Skeletal muscle cell (primary cell): ENCODE data around the gene PRICKLE1.
A peak's percentile ranks its signal among the peaks of the same experiment; 100 is the strongest.

Experiments used
- DNase-seq: peaks from one replicate; pipeline ENCODE4 v3.0.0-alpha.2; 2010; ENCODE audit warnings: low read depth
- H3K4me3 ChIP-seq: 2 replicates; pipeline ENCODE4 v1.5.1; 2011; ENCODE audit warnings: low read depth, mild to moderate bottlenecking, control low read depth, low read length, moderate library complexity

PRICKLE1 gene

DNA sequence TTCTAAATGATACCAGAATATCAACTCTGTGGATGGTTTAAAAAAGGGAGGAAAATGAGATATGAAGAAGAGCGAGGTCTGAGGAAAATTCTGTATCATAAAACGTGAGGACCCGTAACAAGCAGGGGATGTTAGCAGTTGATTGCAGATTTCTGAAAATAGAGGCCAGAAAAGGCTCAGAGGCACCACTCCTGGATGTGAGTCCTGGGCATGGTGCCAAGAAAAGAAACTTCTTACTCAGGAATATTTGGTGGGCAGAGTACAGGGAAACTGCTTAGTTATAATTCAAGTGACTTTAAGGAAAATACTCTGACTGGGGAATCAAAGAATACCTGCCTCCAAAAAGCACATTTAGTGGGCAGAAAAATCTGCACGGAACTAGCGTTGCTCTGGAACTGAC, 85.5 kb downstream of the PRICKLE1 start:
- DNase-seq = no peak
- no peak overlapping the region for H3K4me3 ChIP-seq

GRCh38 chr12:42502682-42503081, 86.9 kb downstream of the PRICKLE1 start:
- no peak for DNase-seq

GRCh38 chr12:42498549-42499247, 90.8 kb downstream of the PRICKLE1 start:
- DNase-seq = no peak
- H3K4me3 ChIP-seq = no peak overlapping the region

More at GRCh38 chr12:42502682-42503081, 86.9 kb downstream of the PRICKLE1 start:
- H3K4me3 ChIP-seq = no peak overlapping the region

DNA sequence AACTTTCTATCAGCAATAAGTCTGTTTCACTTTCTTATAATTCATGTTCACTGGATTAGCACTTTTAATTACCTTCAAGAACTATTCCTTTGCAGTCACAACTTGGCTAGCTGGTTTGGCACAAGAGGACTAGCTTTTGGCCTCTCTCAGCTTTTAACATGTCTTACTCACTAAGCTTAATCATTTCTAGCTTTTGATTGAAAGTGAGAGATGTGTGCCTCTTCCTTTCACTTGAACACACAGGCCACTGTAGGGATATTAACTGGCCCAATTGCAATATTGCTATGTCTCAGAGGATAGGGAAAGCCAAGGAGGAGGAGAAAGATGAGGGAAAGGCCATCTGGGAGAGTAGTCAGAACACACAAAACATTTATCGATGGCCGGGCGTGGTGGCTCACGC, 92.7 kb downstream of the PRICKLE1 start:
- no peak overlapping the region for H3K4me3 ChIP-seq
- no peak for DNase-seq

DNA sequence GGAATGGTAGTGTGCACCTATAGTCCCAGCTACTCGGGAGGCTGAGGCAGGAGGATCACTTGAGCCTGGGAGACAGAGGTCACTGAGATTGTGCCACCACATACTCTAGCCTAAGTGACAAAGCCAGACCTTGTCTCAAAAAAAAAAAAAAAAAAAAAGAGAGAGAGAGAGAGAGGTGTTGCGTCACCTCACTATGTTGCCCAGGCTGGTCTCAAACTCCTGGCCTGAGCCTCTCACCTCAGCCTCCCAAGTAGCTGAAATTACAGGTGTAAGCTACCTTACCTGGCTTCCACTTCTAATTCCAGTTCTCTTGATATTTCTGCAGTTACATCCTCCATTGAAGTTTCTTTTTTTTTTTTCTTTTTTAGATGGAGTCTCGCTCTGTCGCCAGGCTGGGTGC, 94.3 kb downstream of the PRICKLE1 start:
- DNase-seq = no peak
- H3K4me3 ChIP-seq = no peak overlapping the region

DNA sequence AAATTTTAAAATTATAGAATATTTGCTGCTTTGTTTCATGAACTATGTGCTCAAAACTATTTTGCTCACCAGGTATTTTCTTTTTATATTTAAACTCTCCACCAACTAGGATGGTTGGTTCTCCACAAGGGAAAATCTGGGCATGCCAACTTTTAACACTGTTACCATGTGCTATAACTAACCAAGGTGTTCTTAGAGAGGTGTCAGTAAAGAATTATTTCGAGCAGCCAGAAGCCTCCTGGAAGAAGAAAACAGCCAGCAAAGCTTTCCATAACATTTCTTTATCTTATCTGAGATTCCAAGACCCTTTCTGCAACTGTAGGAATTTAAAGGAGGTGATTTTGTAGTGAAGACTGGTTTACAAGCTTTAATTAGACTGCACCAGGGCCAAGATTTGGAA, 97.3 kb downstream of the PRICKLE1 start:
- H3K4me3 ChIP-seq = no peak overlapping the region
- no peak for DNase-seq

GRCh38 chr12:42490261-42490842, 99.2 kb downstream of the PRICKLE1 start:
- no peak for DNase-seq
- H3K4me3 ChIP-seq = no peak overlapping the region

DNA sequence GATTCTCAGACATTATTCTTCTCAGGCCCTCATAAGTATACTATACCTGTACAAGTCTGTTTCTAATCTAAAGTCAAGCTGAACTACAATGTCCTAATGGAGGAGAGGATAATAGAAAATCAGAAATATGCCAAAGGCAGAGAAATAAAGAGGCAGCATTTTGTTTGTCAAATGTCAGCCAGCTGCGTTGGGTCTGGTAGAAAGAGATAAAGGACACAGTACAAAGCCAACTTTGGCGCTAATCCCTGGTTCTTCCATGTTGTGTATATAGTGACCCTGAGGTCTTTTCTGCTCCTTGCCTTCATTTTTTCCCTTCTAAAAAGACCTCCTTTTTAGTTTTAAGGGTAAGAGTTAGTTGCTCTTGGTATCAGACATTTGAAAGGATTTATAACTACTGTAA, 103.1 kb downstream of the PRICKLE1 start:
- no peak for DNase-seq
- H3K4me3 ChIP-seq = no peak overlapping the region

- DNase-seq = no peak
- H3K4me3 ChIP-seq = no peak overlapping the region
Measured at GRCh38 chr12:42485823-42486222, 103.7 kb downstream of the PRICKLE1 start.

- DNase-seq = no peak
- no peak overlapping the region for H3K4me3 ChIP-seq
Measured at GRCh38 chr12:42484996-42485395, 104.5 kb downstream of the PRICKLE1 start.

DNA sequence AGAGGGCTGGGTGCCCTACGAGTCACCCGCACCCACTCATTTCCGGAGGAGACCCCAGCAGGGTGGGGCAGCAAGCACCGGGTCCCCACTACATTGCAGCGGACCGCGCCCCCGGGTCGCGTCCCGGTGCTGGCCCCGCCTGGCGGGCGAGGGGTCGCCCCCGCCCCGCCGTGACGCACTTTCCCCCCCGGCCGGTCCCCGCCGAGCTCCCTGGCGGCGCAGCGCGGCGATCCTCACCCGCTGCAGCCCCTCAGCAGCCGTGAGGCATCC, 106.1 kb downstream of the PRICKLE1 start:
- DNase-seq = no peak
- H3K4me3 ChIP-seq = peak overlapping the region; percentile 74

GRCh38 chr12:42482748-42483520, 106.6 kb downstream of the PRICKLE1 start:
- H3K4me3 ChIP-seq = peak overlapping the region; percentile 74
- no peak for DNase-seq

DNA sequence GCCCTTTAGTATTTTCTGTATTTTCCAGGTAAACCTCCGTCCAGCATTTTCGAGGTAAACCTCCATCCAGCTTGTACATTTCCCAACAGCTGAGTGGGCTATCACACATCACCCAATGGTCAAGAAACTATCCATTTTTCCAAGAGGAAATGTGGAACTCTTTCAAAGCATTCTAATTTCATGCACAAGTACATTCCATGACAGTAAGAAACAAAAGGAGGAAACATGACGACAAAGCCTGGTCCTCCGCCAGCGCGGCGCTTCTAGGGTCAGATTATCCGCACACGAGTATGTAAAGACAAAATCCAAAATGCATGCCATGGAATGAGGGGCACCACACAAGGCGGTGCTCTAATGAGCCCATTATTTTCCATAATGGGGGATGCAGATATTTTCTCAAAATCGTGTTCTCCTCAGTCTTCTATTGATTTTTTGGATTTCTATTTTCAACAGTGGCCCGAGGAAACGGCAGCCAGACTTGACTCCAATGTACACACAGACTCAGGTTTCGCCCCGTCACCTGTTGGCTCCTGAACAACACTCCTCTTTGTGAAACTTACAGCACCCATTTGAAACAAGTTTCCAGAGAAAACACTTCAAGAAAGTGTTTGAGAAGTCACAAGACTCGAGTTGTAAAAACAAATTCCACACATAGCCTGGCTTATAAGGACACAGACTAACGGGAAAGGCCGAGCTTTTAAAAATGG, 107.4 kb downstream of the PRICKLE1 start:
- peak overlapping the region; percentile 74 for H3K4me3 ChIP-seq
- DNase-seq = no peak

- H3K4me3 ChIP-seq = no peak overlapping the region
- no peak for DNase-seq
Measured at GRCh38 chr12:42481368-42481767, 108.2 kb downstream of the PRICKLE1 start.

DNA sequence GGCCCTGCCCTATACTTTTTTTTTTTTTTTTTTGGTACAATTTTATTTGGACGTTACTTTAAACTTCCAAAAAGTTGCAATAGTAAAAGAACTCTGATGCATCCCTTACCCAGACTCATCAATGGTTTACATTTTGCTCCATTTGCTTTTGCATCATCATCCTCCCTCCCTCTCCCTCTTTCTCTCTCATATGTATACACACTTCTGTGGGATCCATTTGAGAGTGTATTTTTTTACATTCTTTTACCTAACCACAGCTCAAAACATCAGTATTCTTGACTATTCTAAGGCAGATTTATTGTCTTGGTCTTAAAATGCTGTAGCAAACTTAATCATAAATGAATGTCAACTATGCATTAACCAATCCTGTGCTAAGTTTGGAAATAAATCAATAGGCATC, 111.6 kb downstream of the PRICKLE1 start:
- H3K4me3 ChIP-seq = no peak overlapping the region
- no peak for DNase-seq

GRCh38 chr12:42475106-42475505, 114.4 kb downstream of the PRICKLE1 start:
- H3K4me3 ChIP-seq = no peak overlapping the region
- no peak for DNase-seq

DNA sequence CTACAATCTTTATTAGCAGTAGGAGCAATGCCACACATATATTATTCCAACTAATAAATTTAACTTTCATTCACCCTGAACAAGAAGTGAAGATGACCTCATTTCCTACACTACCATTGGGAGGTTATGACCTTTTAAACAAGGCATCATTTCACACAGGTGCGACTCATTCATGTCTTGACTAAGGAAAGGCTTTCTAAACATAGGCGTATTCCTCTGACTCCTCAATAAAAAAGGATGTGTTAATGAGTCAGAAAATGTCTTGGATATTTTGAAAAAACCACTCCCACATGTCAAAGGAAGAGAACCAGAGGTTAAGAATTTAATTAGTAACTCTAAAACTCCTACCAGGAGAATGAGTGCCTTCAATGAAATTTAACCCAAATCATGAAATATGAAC, 115.2 kb downstream of the PRICKLE1 start:
- no peak for DNase-seq
- H3K4me3 ChIP-seq = no peak overlapping the region

DNA sequence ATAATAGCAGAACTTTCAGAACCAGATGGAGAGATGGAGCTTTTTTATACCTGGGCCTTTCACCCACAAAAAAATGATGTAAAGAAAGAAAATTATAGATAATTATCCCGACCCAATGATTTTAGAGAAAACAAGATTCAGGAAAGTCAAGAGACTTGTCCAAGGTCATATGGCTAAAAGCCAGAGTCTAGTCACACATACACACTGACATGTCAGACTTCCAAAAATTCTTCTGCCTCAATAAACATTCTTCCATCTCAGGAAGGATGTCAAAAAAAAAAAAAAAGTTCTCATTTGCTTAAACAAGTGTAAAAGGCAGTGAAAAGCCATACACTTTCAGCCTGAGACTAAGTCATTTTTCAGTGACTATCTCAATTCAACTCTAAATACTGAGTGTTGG, 116.0 kb downstream of the PRICKLE1 start:
- DNase-seq = no peak
- no peak overlapping the region for H3K4me3 ChIP-seq

DNA sequence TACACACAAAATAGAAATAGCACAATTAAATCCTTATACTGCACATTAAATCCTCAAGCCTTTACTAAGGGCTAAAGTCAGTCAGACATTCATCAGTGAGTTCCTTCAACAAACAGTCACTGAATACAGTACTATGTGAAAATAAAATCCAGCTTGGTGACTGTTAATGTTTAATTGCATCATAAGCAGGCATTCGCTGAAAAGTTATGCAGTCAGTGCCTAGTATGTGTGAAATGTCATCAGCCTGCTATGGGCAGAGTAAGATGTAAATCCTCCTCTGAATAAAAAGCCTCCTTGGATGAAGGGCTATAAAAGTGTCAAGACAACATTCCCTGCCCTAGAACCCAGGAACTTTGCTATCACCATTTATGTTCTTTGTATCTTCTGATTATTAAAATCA, 116.4 kb downstream of the PRICKLE1 start:
- no peak overlapping the region for H3K4me3 ChIP-seq
- peak; percentile 71 for DNase-seq

DNA sequence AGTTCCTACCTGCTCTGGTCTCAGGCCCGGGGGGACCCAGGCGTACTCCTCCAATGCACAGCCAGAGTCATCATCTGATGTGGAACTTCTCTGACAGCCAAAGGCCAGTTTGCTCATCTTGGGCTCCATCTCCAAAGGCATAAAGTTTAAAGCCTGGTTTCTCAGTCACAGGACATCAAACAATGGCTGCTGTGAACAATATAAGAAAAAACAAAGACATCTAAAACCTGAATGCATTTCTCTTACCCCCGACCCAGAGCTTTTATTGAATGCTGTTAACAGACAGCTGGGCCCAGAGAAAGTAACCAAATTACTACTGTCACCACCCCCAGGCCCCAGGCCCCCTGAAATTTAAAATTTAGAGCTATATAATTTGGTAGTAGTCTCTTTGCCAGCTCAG, 117.2 kb downstream of the PRICKLE1 start:
- no peak overlapping the region for H3K4me3 ChIP-seq
- DNase-seq = no peak
